Karpas-422 (cell line): ENCODE measurements around the gene NPHS1. TPM values are rescaled to one million over a fixed set of nuclear protein-coding genes. Genes with fewer than 3 reads are reported as not detected.
"Not testable (repeated sequence)": the region's sequence is repeated elsewhere in the genome, so short reads cannot be mapped to it uniquely, and the experiment has no call there.

ENCODE experiments used
- DNase-seq: peaks from one replicate; pipeline ENCODE4 v3.0.0-alpha.2; 2015
- H2AFZ ChIP-seq: fragments of 200-600 bp; sonication (generic); 2 replicates; pipeline ENCODE4 v1.6.1; 2014; ENCODE audit warnings: antibody characterized with exemption, low read length, mixed read lengths
- H3K27ac ChIP-seq: fragments of 200-600 bp; sonication (generic); 2 replicates; pipeline ENCODE4 v1.5.1; 2014; ENCODE audit warnings: mild to moderate bottlenecking, low read length, moderate library complexity
- H3K27me3 ChIP-seq: fragments of 200-600 bp; sonication (generic); 2 replicates; pipeline ENCODE4 v1.6.1; 2014; ENCODE audit warnings: low read length, mixed read lengths
- H3K36me3 ChIP-seq: fragments of 200-600 bp; sonication (generic); 2 replicates; pipeline ENCODE4 v1.6.1; 2014; ENCODE audit warnings: low read length, mixed read lengths; ENCODE audit not compliant: insufficient read depth
- H3K4me1 ChIP-seq: fragments of 200-600 bp; sonication (generic); 2 replicates; pipeline ENCODE4 v1.6.1; 2014; ENCODE audit warnings: mild to moderate bottlenecking, low read length, mixed read lengths
- H3K4me2 ChIP-seq: fragments of 200-600 bp; sonication (generic); 2 replicates; pipeline ENCODE4 v1.6.1; 2014; ENCODE audit warnings: low read length, low read depth, mild to moderate bottlenecking; ENCODE audit not compliant: poor library complexity, severe bottlenecking
- H3K4me3 ChIP-seq: fragments of 200-600 bp; sonication (generic); 2 replicates; pipeline ENCODE4 v1.5.1; 2014; ENCODE audit warnings: mild to moderate bottlenecking, antibody characterized with exemption, low read length, mixed read lengths
- H3K79me2 ChIP-seq: fragments of 200-600 bp; sonication (generic); 2 replicates; pipeline ENCODE4 v1.6.1; 2014; ENCODE audit warnings: mild to moderate bottlenecking, low read length, mixed read lengths
- H3K9ac ChIP-seq: fragments of 200-600 bp; sonication (generic); 2 replicates; pipeline ENCODE4 v1.6.0; 2014; ENCODE audit warnings: low read length
- H3K9me2 ChIP-seq: fragments of 200-600 bp; sonication (generic), shearing (Covaris generic); replicated peaks from 2 replicates; pipeline ENCODE4 v1.6.0; 2014; ENCODE audit warnings: mild to moderate bottlenecking, low read length, moderate library complexity; ENCODE audit not compliant: insufficient read depth
- H3K9me3 ChIP-seq: fragments of 300-700, 200-600 bp; sonication (generic); 2 replicates; pipeline ENCODE4 v1.6.1; 2014; ENCODE audit warnings: low read length, mixed read lengths
- H4K20me1 ChIP-seq: fragments of 200-600 bp; sonication (generic); 2 replicates; pipeline ENCODE4 v1.6.1; 2014; ENCODE audit warnings: mild to moderate bottlenecking, antibody characterized with exemption, low read length, low read depth; ENCODE audit not compliant: insufficient read depth
- total RNA-seq: library from RNA; depleted of rRNA; stranded (reverse); fragments of >200 nt; shearing (Covaris generic); gene quantifications from 2 replicates; pipeline ENCODE4 v1.2.3, GENCODE V29; 2014; ENCODE audit warnings: low replicate concordance

Gene NPHS1
- total RNA-seq, 1 experiment from 2014 or later = not detected

GRCh38 chr19:35843676-35844481 is 8.4 kb downstream of the NPHS1 start:
- H3K4me3 ChIP-seq = no peak overlapping the region
- no peaks in the 10 kb centered on the region for H3K9me3 ChIP-seq
- H3K9me2 ChIP-seq = no peaks in the 10 kb centered on the region
- H3K27ac ChIP-seq = no peak overlapping the region
- no peaks in the 10 kb centered on the region for H3K4me1 ChIP-seq
- H3K9ac ChIP-seq = no peak overlapping the region
- no peak overlapping the region for H3K4me2 ChIP-seq
- H3K36me3 ChIP-seq = no peaks in the 10 kb centered on the region
- H3K27me3 ChIP-seq = no peaks in the 10 kb centered on the region
- no peak overlapping the region for H2AFZ ChIP-seq
- no peaks in the 10 kb centered on the region for H3K79me2 ChIP-seq
- DNase-seq = no peak
- H4K20me1 ChIP-seq = no peaks in the 10 kb centered on the region

DNA sequence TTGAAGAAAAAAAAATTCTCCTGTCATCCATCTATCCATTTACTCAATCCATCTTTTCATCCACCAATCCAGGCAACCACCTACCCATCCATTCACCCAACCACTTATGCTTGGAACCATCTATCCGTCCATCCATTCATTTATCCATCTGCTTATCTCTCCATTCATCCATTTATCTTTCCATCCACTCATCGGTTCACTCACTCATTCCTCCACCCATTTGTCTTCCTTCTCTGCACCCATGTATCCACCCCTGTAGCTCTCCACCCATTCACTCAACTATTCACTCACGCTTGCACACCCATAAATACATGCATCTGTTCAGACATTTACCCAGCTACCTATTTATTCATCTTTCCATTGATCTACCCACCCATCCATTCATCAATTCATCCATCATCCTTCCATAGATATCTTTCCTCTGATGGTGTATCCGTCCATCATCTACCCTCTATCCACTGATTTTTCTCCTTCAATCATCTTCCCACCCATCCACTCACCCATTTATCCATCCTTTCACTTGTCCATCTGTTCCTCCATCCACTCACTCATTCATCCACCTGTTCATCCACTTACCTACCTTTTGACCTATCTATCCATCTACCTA is 9.5 kb downstream of the NPHS1 start:
- no peak overlapping the region for H3K9ac ChIP-seq
- H3K27me3 ChIP-seq = no peaks in the 10 kb centered on the region

DNA sequence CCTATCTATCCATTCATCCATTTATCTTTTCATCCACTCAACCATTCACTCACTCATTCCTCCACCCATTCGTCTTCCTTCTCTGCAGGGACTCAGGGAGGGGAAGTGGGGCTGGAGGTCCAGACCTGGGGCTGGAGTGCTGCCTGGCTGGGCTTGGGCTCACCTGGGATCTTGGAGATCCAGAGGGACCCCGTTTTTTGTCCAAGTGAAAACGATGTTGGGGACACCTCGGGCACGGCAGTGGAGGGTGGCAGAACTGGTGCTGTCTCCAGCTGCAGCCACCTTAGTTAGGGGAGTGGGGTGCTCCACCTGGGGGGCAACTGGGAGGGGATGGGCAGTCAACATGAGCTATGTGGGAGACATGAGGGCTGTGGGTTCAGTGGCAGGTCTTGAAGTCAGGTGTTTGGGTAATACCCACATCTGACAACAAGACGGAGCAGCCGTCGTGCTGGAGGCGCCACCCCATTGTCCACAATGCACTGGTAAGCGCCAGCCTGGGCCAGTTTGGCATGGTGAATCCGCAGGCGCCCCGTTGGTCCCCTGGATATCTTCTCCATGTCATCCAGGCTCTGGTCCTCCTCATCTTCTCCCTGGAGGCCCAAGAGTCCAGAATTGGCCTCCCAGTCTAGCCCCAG is 10.2 kb downstream of the NPHS1 start:
- Histone ChIP-seq H3K36me3 (no peaks in the 10 kb centered on the region), H4K20me1 (no peaks in the 10 kb centered on the region), H3K9me3 (no peaks in the 10 kb centered on the region), H3K79me2 (no peaks in the 10 kb centered on the region), H3K4me3 (no peak overlapping the region), H2AFZ (no peak overlapping the region), H3K27me3 (no peaks in the 10 kb centered on the region), H3K9me2 (no peaks in the 10 kb centered on the region), H3K9ac (no peak overlapping the region), H3K4me2 (no peak overlapping the region), H3K4me1 (no peaks in the 10 kb centered on the region), H3K27ac (no peak overlapping the region)
- no peak for DNase-seq

More for the DNA sequence above, 9.5 kb downstream of the NPHS1 start:
- Histone ChIP-seq H3K4me1 (no peaks in the 10 kb centered on the region), H4K20me1 (no peaks in the 10 kb centered on the region), H3K9me2 (no peaks in the 10 kb centered on the region), H3K79me2 (no peaks in the 10 kb centered on the region), H2AFZ (no peak overlapping the region), H3K27ac (no peak overlapping the region), H3K4me2 (no peak overlapping the region), H3K36me3 (no peaks in the 10 kb centered on the region), H3K9me3 (no peaks in the 10 kb centered on the region), H3K4me3 (no peak overlapping the region)
- no peak for DNase-seq

GRCh38 chr19:35836096-35836495 is 16.2 kb downstream of the NPHS1 start:
- not testable (repeated sequence) for H3K9ac ChIP-seq, H3K4me3 ChIP-seq, DNase-seq, H2AFZ ChIP-seq, H3K4me1 ChIP-seq, H3K9me3 ChIP-seq, H3K79me2 ChIP-seq, H3K27me3 ChIP-seq, H3K9me2 ChIP-seq, H3K36me3 ChIP-seq, H3K27ac ChIP-seq, H3K4me2 ChIP-seq, H4K20me1 ChIP-seq

- no peak overlapping the region for H3K4me2 ChIP-seq
- no peak for DNase-seq
- no peak overlapping the region for H3K4me3 ChIP-seq
- no peaks in the 10 kb centered on the region for H3K4me1 ChIP-seq
- H3K9me3 ChIP-seq = no peaks in the 10 kb centered on the region
- no peak overlapping the region for H2AFZ ChIP-seq
- no peaks in the 10 kb centered on the region for H3K9me2 ChIP-seq
- H3K9ac ChIP-seq = no peak overlapping the region
- H3K27me3 ChIP-seq = no peaks in the 10 kb centered on the region
- no peaks in the 10 kb centered on the region for H3K36me3 ChIP-seq
- H3K27ac ChIP-seq = no peak overlapping the region
- H3K79me2 ChIP-seq = no peaks in the 10 kb centered on the region
- 0 out of 2 replicates have a peak, but pooled peaks cover under 1% of the 10 kb centered on the region for H4K20me1 ChIP-seq
Measured at GRCh38 chr19:35833972-35834371, 18.3 kb downstream of the NPHS1 start.

- no peak overlapping the region for H2AFZ ChIP-seq
- H4K20me1 ChIP-seq = 0 out of 2 replicates have a peak, but pooled peaks cover 5% of the 10 kb centered on the region
- H3K27ac ChIP-seq = no peak overlapping the region
- H3K9me2 ChIP-seq = no peaks in the 10 kb centered on the region
- no peaks in the 10 kb centered on the region for H3K79me2 ChIP-seq
- DNase-seq = no peak
- no peaks in the 10 kb centered on the region for H3K36me3 ChIP-seq
- H3K4me2 ChIP-seq = no peak overlapping the region
- no peak overlapping the region for H3K4me3 ChIP-seq
- H3K27me3 ChIP-seq = no peaks in the 10 kb centered on the region
- H3K9me3 ChIP-seq = no peaks in the 10 kb centered on the region
- H3K9ac ChIP-seq = no peak overlapping the region
- no peaks in the 10 kb centered on the region for H3K4me1 ChIP-seq
Measured at GRCh38 chr19:35832054-35832453, 20.2 kb downstream of the NPHS1 start.

GRCh38 chr19:35830986-35831385 is 21.3 kb downstream of the NPHS1 start:
- 0 out of 2 replicates have a peak, but pooled peaks cover 5% of the 10 kb centered on the region for H4K20me1 ChIP-seq
- no peak overlapping the region for H2AFZ ChIP-seq
- H3K9me3 ChIP-seq = no peaks in the 10 kb centered on the region
- no peaks in the 10 kb centered on the region for H3K9me2 ChIP-seq
- no peak for DNase-seq
- no peak overlapping the region for H3K27ac ChIP-seq
- H3K4me2 ChIP-seq = no peak overlapping the region
- no peaks in the 10 kb centered on the region for H3K36me3 ChIP-seq
- H3K79me2 ChIP-seq = no peaks in the 10 kb centered on the region
- no peak overlapping the region for H3K9ac ChIP-seq
- no peaks in the 10 kb centered on the region for H3K4me1 ChIP-seq
- no peaks in the 10 kb centered on the region for H3K27me3 ChIP-seq
- no peak overlapping the region for H3K4me3 ChIP-seq

DNA sequence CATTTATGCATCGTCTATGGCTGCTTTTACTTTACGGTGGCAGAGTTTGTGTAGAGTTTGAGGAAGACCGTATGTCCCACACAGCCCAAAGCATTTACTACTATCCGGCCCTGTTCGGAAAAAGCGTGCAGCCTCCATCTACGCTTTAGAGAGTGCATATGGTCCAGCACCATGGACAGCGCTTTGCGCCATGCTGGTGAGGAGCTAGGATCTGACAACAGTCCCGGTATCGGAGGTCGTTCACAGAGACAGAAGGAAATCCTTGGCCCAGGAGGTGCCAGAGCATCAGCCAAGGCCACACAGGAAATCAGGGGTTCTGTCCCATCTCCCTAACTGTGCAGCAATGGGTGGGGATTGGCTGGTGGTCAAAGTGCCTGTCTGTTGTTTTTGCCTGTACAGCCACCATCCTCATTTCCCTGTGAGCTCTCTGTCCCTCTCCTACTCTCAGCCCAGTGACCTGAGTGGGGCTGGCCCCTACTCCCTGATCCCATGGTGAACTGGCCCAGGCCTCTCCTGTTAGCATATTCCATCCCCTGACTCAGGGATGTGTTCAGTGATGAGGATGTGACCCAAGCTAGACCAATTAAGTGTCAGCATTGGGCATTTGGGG is 23.5 kb downstream of the NPHS1 start:
- no peaks in the 10 kb centered on the region for H3K9me3 ChIP-seq
- no peak overlapping the region for H2AFZ ChIP-seq
- H3K4me1 ChIP-seq = no peaks in the 10 kb centered on the region
- DNase-seq = peak; percentile 54
- no peaks in the 10 kb centered on the region for H3K9me2 ChIP-seq
- H3K36me3 ChIP-seq = no peaks in the 10 kb centered on the region
- no peaks in the 10 kb centered on the region for H3K79me2 ChIP-seq
- H3K4me3 ChIP-seq = no peak overlapping the region
- no peak overlapping the region for H3K4me2 ChIP-seq
- no peaks in the 10 kb centered on the region for H3K27me3 ChIP-seq
- no peak overlapping the region for H3K27ac ChIP-seq
- H3K9ac ChIP-seq = no peak overlapping the region
- H4K20me1 ChIP-seq = 0 out of 2 replicates have a peak, but pooled peaks cover 5% of the 10 kb centered on the region
